ENCODE results near the gene ARID1B. TPM values are rescaled to one million over a fixed set of nuclear protein-coding genes. Genes with fewer than 3 reads are reported as not detected.

ARID1B gene
- total RNA-seq, 1 donor from 2014 or later, result 108 TPM

DNA sequence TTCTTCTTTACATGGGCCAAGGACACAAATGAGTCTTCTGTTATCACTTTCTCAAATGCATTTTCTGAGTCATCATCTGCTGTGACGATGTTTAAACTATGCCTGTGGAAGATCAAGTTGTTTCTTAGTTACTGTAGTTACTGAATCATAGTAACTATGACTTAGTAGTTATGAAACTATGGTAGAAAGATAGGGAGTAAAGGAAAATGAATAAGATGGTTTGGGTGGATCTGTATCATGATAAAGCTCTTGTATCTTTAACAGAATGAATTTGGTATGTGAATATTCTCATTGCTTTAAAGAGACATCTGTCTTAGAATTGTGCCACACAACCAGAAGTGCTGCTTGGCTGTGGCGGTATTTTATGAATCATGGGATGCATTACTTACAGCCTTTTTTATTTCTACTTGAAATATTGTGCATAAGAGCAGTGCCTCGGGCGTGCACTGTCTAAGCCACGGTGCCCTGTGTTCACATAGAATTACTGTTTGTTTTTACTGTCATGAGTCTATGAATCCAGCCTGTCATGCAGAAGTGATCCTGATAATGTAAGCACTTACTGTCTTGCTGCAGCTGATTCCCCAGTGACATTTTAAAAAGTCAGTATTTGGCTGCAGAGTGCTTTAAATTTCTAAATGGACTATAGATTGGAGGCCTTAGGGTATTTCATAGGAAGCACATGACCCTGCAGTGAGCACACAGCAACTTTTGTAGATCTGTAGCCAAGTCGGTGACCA is 330.9 kb downstream of the ARID1B start:
- DNase-seq, result peak; percentile 53

GRCh38 chr6:157108923-157109322 is 331.7 kb downstream of the ARID1B start:
- no peak for DNase-seq

GRCh38 chr6:157110607-157111006 is 333.4 kb downstream of the ARID1B start:
- no peak for DNase-seq

GRCh38 chr6:157113389-157113788 is 336.2 kb downstream of the ARID1B start:
- DNase-seq, result no peak

- no peak for DNase-seq
These were observed 339.2 kb downstream of the ARID1B start for GRCh38 chr6:157116426-157116825.

DNA sequence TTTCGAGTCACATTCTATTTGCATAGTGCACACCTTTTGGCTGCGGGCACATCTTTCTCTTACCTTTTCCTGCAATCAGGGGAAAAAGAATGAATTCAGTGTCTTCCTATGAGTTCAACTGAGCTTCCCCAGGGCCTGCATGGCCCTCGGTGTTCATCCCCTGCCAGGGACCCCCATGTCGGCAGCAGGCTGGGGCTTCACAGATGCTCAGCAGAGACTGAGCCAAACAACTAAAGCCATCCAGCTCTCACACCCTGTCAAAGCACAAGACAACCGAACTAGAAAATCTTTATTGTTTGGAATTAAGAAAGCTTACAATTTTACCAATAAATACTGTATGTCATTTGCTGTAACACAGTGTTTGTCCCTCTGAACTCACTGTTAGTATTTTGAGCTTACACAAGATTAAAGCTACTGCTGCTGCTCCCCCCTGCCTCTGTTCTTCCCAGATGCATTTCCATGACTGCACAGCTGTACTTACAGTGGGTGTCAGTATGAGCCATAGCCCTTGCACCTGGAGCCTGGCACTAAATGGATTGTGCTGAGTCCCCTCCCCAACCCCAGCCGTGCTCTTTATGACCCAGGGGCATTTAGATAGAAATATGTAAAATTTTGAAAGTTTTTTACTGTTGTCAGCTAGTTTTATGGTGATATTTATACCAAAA is 340.4 kb downstream of the ARID1B start:
- no peak for DNase-seq

DNA sequence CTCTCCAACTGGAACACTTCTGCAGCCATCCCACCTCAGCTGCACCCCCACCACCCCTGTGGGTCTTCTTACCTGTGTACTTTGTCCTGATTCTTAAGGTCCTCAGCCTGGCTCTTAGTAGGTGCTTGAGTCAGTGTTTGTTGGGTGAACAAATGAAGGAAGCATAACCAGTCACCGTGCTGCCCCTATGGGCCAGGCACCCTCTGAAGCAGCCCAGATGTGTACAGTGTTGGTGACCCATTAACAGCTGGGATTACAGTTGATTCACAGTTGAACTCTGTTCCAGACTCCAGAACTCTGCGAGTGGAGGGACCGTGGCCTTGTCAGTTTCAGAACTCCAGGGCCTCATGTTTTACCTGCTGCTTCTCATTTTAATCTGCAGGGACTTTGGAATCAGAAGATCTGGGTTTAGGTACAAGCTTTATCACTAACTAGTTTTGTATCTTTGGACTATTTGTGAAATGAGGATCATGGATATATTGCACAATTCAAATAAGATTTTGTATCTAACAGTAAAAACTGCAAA is 342.4 kb downstream of the ARID1B start:
- DNase-seq, result no peak

DNA sequence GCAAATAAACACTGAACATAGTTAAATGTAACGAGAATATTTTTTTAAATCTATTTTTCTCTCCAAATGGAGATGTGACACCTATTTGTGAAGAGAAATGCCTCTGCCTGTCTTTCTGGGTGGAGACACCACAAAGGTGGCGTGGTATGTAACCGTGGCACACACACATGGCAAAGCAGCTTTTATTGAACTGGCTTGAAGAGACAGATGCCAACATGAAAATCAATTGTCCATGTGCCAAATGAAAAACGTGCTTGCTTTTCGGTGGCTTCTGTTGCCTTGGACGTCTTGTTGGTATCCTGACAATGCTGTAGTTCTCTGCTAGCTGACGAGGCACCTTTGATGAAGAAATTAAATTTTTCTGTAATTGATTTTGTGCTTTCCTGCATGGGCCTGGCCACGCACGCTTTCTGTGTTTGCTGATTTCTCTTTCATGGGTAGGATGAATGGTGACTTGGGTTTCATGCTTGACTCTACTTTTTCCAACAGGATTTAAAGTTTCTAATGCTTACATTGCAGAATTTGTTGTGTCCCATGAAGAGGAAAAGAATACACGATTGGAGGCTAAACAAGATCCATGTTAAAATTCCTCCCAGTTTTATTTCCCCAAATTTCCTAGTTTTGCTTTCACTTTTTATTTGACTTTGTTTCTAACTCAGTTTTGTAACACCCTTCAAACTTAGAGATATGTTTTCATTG is 343.5 kb downstream of the ARID1B start:
- DNase-seq, result no peak

GRCh38 chr6:157121897-157122296 is 344.7 kb downstream of the ARID1B start:
- DNase-seq, result no peak

GRCh38 chr6:157123234-157123633 is 346.1 kb downstream of the ARID1B start:
- no peak for DNase-seq

DNA sequence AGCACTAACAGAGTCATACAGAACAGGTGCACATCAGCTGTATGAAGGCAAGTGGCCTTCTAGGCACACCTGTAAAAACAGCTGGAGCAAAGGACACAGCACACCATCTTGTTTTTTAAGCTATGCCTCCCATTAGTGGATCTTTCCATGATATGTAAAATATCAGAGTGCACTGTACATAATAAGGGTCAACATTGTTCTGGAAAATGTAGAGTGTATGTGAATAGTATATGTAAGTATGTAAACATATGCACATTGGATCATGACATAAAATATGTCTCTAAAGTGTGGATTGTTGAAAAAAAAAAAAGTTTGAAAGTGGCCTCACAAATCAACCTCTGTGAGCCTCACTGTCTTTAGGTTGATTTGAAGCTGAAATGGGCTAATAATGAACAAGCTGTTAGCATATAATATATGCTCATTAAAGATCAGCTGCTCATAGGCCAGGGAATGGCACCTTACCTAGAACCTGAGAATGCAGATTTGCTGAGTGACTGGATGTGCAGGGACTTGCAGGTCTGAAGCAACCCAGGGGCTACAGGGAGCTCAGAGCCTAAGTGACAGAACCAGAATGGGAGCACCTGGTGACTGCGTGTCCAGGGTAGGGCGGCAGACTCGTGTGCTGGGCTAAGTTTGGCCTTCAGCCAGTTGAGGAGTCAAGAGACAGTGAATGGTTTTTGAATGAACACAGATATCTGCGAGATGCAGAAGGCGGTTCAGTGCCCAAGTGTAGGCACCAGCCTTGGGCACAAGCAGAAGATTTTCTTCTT is 347.5 kb downstream of the ARID1B start:
- no peak for DNase-seq

- no peak for DNase-seq
These were observed 348.4 kb downstream of the ARID1B start for GRCh38 chr6:157125531-157125930.

- no peak for DNase-seq
These were observed 349.3 kb downstream of the ARID1B start for GRCh38 chr6:157126183-157127098.

GRCh38 chr6:157128235-157128775 is 351.1 kb downstream of the ARID1B start:
- no peak for DNase-seq

DNA sequence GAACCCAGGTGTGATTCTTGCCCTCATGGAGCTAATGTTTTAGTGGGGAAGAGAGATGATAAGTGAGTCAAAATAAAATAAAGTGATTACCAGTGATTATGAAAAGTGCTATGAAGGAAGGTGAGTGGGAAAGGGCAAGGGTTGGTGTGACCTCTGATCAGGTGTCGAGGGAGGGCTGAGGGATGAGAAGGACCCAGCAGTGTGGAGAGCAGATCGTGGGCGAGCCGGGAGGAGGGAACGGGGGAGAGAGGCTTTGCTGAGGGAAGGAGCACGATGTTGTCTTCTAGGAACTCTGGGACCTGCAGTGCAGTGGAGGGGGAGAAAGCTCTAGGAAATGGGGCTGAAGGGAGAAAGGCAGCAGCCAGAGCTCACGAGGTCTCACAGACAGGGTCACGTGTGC is 354.1 kb downstream of the ARID1B start:
- DNase-seq, result no peak

DNA sequence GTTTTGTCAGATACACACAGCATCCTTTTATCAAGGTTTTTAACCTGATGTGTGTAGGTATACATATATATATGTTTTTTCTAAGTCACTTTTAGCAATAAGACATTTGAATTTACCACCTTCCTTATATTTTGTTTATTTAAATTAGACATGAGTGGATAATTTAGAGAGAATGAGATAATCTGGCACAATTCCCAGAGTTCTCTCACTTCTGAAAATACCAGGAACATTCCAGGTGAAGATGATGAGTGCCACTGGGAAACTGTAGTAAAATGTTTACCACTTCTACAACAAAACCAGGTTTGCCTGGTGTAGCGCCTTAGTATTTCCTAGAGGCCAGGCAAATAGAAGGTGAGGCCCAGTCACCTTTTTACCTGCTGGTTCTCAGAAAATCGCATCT is 356.7 kb downstream of the ARID1B start:
- DNase-seq, result no peak

DNA sequence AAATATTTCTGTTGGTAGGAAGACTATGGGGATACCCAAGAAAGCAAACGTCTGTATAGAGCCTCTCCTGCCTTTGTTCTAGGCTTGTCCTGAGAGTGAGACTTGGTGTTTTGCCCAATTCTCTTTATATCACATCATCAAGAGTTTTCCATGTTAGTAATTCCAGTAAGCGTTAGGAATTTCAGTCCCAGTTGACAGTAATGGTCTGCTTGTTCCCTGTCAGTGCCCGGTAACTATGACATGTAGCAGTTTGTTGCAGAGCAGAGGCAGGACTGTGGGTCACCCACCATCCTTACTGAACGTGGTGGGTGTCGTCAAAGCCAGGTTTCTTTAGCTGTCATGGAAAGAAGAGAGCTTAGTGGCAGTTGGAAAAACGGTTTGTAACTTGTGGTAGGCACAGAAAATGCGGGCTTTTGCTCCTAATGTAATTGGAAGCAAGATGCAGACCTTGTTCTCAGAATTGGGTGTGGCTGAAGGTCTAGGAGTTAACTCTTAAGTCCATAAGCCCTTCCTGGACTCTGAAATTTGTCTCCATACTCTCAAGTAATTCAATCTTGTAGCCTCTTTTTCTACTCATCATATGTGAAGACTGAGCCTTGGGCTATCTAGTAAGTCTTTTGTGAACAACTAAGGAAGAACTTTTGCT is 357.3 kb downstream of the ARID1B start:
- no peak for DNase-seq

GRCh38 chr6:157135691-157136090 is 358.5 kb downstream of the ARID1B start:
- no peak for DNase-seq

- DNase-seq, result no peak
These were observed 360.3 kb downstream of the ARID1B start for GRCh38 chr6:157137501-157137900.

GRCh38 chr6:157139054-157139708 is 362.0 kb downstream of the ARID1B start:
- no peak for DNase-seq
